HG03457 (cell line): ENCODE data around the gene CAMKMT.

ENCODE experiments used
- ATAC-seq: cut with Tn5 transposase; IDR thresholded peaks from one replicate; pipeline ENCODE4 v1.9.1; 2021; ENCODE audit warnings: moderate number of reproducible peaks; ENCODE audit not compliant: unreplicated experiment

Gene CAMKMT

GRCh38 chr2:44638649-44639048 is 276.9 kb downstream of the CAMKMT start:
- ATAC-seq: no peak

- no peak for ATAC-seq
Measured at GRCh38 chr2:44639399-44639798, 277.7 kb downstream of the CAMKMT start.

GRCh38 chr2:44642123-44642857 is 280.5 kb downstream of the CAMKMT start:
- no peak for ATAC-seq

- no peak for ATAC-seq
Measured at GRCh38 chr2:44645937-44646336, 284.2 kb downstream of the CAMKMT start.

- no peak for ATAC-seq
Measured at GRCh38 chr2:44649381-44649780, 287.6 kb downstream of the CAMKMT start.

- no peak for ATAC-seq
Measured at GRCh38 chr2:44650796-44651195, 289.0 kb downstream of the CAMKMT start.

- no peak for ATAC-seq
Measured at GRCh38 chr2:44651974-44652373, 290.2 kb downstream of the CAMKMT start.

GRCh38 chr2:44652701-44653100 is 291.0 kb downstream of the CAMKMT start:
- no peak for ATAC-seq

- no peak for ATAC-seq
Measured at GRCh38 chr2:44655401-44655864, 293.7 kb downstream of the CAMKMT start.

- no peak for ATAC-seq
Measured at GRCh38 chr2:44656460-44656859, 294.7 kb downstream of the CAMKMT start.

- no peak for ATAC-seq
Measured at GRCh38 chr2:44663471-44664073, 301.8 kb downstream of the CAMKMT start.

GRCh38 chr2:44668336-44668735 is 306.6 kb downstream of the CAMKMT start:
- no peak for ATAC-seq

GRCh38 chr2:44671276-44671675 is 309.5 kb downstream of the CAMKMT start:
- ATAC-seq: no peak

GRCh38 chr2:44671916-44672315 is 310.2 kb downstream of the CAMKMT start:
- no peak for ATAC-seq

- ATAC-seq: no peak
Measured at GRCh38 chr2:44672431-44672830, 310.7 kb downstream of the CAMKMT start.

- no peak for ATAC-seq
Measured at GRCh38 chr2:44674473-44675284, 312.9 kb downstream of the CAMKMT start.

- ATAC-seq: no peak
Measured at GRCh38 chr2:44676379-44676778, 314.6 kb downstream of the CAMKMT start.

GRCh38 chr2:44679584-44679983 is 317.8 kb downstream of the CAMKMT start:
- no peak for ATAC-seq

GRCh38 chr2:44679990-44680389 is 318.2 kb downstream of the CAMKMT start:
- no peak for ATAC-seq

- no peak for ATAC-seq
Measured at GRCh38 chr2:44680424-44680971, 318.8 kb downstream of the CAMKMT start.

- no peak for ATAC-seq
Measured at GRCh38 chr2:44680983-44681531, 319.3 kb downstream of the CAMKMT start.
